Measurements from ENCODE around the gene WNK4.

DNA sequence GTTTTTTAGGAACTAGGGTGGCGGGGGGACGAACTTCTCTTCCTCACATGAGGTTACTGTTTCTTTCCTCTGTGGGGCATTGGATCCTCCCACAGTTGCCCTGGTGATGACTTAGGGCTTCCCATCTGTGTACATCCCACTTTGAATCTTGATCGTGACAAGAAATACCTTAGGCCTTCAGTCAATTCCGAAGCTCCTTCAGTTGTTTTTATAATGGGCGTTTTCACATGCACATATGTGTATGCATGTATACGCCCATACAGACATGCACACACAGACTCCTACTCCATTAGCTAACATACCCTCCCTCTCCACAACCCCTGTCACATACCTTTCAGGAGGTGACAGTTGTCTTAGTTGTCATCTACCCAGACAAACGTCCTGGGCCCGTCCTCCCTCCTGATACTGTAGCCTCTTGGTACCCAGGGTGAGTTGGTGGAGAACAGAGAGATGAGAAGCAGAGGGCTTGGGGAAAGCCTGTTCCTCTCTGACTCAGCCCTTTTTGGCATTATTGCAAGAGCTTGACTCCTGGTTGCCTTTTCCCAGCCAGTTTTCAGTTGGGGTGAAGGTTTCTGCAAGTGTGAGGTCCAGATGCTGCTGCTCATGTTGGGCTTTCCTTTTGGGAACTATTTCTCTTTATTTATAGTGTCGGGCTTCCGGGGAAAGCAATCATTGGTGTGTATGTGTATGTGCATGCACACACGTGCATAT lies 61.7 kb downstream of the WNK4 start:
- TF ChIP-seq, protein P1, sequence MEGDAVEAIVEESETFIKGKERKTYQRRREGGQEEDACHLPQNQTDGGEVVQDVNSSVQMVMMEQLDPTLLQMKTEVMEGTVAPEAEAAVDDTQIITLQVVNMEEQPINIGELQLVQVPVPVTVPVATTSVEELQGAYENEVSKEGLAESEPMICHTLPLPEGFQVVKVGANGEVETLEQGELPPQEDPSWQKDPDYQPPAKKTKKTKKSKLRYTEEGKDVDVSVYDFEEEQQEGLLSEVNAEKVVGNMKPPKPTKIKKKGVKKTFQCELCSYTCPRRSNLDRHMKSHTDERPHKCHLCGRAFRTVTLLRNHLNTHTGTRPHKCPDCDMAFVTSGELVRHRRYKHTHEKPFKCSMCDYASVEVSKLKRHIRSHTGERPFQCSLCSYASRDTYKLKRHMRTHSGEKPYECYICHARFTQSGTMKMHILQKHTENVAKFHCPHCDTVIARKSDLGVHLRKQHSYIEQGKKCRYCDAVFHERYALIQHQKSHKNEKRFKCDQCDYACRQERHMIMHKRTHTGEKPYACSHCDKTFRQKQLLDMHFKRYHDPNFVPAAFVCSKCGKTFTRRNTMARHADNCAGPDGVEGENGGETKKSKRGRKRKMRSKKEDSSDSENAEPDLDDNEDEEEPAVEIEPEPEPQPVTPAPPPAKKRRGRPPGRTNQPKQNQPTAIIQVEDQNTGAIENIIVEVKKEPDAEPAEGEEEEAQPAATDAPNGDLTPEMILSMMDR (IDR thresholded peaks at IDR 0.05), result no peak
- no peak for TF ChIP-seq POLR2A (IDR thresholded peaks at IDR 0.05)

Measured in stomach (tissue), 4 donors.